C4-2B (cell line): ENCODE measurements around the gene FBXO42.

Experiments
- ZFX ChIP-seq: fragments of 450-650 bp; IDR thresholded peaks from 2 replicates; pipeline ENCODE4 v1.6.1; 2017
- TF ChIP-seq, protein P1 (sequence below): fragments of 450-650 bp; conservative IDR thresholded peaks from 2 replicates; pipeline ENCODE4 v1.5.1; 2017; ENCODE audit warnings: mild to moderate bottlenecking

DNA sequence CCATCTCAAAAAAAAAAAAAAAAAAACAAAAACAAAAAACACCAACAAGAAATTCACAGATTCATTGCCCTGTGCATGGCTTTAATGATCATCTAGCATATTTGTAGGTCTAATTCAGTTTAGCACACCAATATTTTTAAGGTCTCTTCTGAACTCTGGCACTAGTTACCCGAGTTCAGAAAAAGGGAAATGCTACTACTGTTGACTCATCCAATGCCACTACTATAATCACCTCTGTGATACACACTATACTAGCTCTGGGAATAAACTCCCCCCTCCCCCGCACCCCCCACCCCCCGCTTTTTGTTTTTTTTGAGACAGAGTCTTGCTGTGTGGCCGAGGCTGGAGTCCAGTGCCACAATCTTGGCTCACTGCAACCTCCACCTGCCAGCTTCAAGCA is 55.6 kb downstream of the FBXO42 start:
- TF ChIP-seq, protein P1, sequence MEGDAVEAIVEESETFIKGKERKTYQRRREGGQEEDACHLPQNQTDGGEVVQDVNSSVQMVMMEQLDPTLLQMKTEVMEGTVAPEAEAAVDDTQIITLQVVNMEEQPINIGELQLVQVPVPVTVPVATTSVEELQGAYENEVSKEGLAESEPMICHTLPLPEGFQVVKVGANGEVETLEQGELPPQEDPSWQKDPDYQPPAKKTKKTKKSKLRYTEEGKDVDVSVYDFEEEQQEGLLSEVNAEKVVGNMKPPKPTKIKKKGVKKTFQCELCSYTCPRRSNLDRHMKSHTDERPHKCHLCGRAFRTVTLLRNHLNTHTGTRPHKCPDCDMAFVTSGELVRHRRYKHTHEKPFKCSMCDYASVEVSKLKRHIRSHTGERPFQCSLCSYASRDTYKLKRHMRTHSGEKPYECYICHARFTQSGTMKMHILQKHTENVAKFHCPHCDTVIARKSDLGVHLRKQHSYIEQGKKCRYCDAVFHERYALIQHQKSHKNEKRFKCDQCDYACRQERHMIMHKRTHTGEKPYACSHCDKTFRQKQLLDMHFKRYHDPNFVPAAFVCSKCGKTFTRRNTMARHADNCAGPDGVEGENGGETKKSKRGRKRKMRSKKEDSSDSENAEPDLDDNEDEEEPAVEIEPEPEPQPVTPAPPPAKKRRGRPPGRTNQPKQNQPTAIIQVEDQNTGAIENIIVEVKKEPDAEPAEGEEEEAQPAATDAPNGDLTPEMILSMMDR = no peak
- TF ChIP-seq ZFX = no peak
